Measurements from ENCODE around the gene CPVL. TPM values are rescaled to one million over a fixed set of nuclear protein-coding genes. Genes with fewer than 3 reads are reported as not detected.

The CPVL gene
- total and polyA plus RNA-seq, 4 donors: 16.6 to 34.8 (median 17.6) TPM

DNA sequence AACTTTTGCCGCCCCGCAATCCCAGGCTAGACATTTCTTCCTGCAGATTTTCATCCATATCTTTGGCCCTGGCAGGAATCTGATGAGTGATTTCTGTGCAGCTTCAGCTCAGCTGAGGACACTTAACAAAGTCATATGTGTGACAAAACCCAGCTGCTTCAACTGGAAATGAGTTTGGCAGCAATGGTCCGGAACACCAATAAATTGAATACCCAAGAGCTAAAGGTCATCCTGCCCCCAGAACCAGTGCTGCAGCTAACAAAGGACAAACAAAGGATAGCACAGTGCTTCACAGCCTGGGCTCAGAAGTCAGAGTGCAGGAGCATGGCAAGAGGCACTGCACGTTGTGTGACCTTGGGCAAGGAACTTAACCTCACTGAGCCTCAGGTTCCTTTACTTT lies 148.2 kb downstream of the CPVL start:
- no peaks in the 10 kb centered on the region for H3K27me3 ChIP-seq (ENCODE audit: control insufficient read depth in 3 of 3, insufficient read depth in 3 of 3, low read length in 2 of 3)
- H3K36me3 ChIP-seq (ENCODE audit: control insufficient read depth in 4 of 4, insufficient read depth in 4 of 4, low read length in 4 of 4): no peaks in the 10 kb centered on the region
- peak overlapping the region in 1 of 2 donors; percentile 11 for H3K9ac ChIP-seq (ENCODE audit: insufficient read depth in 1 of 2, low read length in 2 of 2)
- H3K4me3 ChIP-seq: no peak overlapping the region
- H3K4me1 ChIP-seq (ENCODE audit: control insufficient read depth in 5 of 5, insufficient read depth in 5 of 5, low read length in 5 of 5): peaks cover 3 to 45% (median 10%) of the 10 kb centered on the region in 5 donors
- TF ChIP-seq, protein P1, sequence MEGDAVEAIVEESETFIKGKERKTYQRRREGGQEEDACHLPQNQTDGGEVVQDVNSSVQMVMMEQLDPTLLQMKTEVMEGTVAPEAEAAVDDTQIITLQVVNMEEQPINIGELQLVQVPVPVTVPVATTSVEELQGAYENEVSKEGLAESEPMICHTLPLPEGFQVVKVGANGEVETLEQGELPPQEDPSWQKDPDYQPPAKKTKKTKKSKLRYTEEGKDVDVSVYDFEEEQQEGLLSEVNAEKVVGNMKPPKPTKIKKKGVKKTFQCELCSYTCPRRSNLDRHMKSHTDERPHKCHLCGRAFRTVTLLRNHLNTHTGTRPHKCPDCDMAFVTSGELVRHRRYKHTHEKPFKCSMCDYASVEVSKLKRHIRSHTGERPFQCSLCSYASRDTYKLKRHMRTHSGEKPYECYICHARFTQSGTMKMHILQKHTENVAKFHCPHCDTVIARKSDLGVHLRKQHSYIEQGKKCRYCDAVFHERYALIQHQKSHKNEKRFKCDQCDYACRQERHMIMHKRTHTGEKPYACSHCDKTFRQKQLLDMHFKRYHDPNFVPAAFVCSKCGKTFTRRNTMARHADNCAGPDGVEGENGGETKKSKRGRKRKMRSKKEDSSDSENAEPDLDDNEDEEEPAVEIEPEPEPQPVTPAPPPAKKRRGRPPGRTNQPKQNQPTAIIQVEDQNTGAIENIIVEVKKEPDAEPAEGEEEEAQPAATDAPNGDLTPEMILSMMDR (IDR thresholded peaks at IDR 0.05; ENCODE audit: control extremely low read depth, extremely low read depth): no peak
- ATAC-seq (ENCODE audit: insufficient read depth, low FRiP score) (no peak), DNase-seq (peak; percentile 72 to 92 (median 90))
- no peak overlapping the region for H3K27ac ChIP-seq (ENCODE audit: low read depth in 1 of 2, low read length in 1 of 2)
- WGBS, 2 donors: 77 to 86% methylated on average over 4 of the region's 4 CpGs
- H3K9me3 ChIP-seq (ENCODE audit: control insufficient read depth in 4 of 4, insufficient read depth in 3 of 4, low read length in 3 of 4): peaks cover 0 to 1% (median 0%) of the 10 kb centered on the region in 4 donors

DNA sequence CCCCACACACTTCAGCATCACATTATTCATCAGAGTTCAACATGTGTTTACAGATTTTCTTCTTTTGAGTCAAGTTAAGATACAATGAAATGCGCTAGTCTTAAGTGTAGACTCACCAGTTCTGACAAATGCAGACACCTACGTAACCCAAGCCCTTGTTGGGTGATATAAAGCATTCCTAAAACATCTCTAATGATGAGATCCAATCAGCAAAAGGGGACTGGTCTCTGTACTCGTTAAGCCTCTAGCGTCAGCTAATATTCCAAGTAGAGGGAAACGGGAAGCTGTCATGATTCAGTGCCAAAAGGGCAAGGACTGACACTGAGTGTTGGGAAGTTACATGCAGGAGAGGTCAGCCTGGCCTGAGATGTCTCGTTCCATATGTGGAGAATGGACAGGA lies 149.5 kb downstream of the CPVL start:
- TF ChIP-seq, protein P1 (IDR thresholded peaks at IDR 0.05; ENCODE audit: control extremely low read depth, extremely low read depth): no peak
- DNase-seq (peak in 2 of 3 donors; percentile 50 to 59), ATAC-seq (ENCODE audit: insufficient read depth, low FRiP score) (no peak)
- peaks cover 0 to 1% (median 0%) of the 10 kb centered on the region in 4 donors for H3K9me3 ChIP-seq (ENCODE audit: control insufficient read depth in 4 of 4, insufficient read depth in 3 of 4, low read length in 3 of 4)
- H3K4me3 ChIP-seq: no peak overlapping the region
- 79 to 84% methylated on average over 6 of the region's 6 CpGs for WGBS, 2 donors
- no peaks in the 10 kb centered on the region for H3K27me3 ChIP-seq (ENCODE audit: control insufficient read depth in 3 of 3, insufficient read depth in 3 of 3, low read length in 2 of 3)
- H3K9ac ChIP-seq (ENCODE audit: insufficient read depth in 1 of 2, low read length in 2 of 2): no peak overlapping the region
- no peaks in the 10 kb centered on the region for H3K36me3 ChIP-seq (ENCODE audit: control insufficient read depth in 4 of 4, insufficient read depth in 4 of 4, low read length in 4 of 4)
- H3K27ac ChIP-seq (ENCODE audit: low read depth in 1 of 2, low read length in 1 of 2): no peak overlapping the region
- peaks cover 3 to 54% (median 18%) of the 10 kb centered on the region in 5 donors for H3K4me1 ChIP-seq (ENCODE audit: control insufficient read depth in 5 of 5, insufficient read depth in 5 of 5, low read length in 5 of 5)

DNA sequence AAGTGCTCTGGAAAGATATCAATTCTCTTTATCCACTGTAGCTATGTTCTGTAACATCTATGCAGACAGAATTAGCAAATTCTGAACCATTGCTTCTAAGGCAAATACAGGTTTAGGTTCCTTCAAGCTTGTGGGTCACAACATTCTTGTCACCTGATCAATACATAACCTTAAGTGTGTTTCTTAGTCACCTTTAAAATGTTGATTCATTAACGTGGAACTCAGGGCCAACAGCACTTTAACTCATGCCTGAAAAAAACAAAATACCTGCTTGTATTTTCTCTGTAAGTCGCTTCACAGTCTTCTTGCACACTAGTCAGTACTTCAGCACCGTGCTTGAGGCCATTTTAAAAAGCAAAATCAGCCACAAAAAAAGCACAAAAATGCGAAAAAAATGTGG lies 153.0 kb downstream of the CPVL start:
- Histone ChIP-seq H3K4me3 (no peak overlapping the region), H3K36me3 (ENCODE audit: control insufficient read depth in 4 of 4, insufficient read depth in 4 of 4, low read length in 4 of 4) (no peaks in the 10 kb centered on the region), H3K4me1 (ENCODE audit: control insufficient read depth in 5 of 5, insufficient read depth in 5 of 5, low read length in 5 of 5) (peaks cover 3 to 45% (median 16%) of the 10 kb centered on the region in 5 donors), H3K9ac (ENCODE audit: insufficient read depth in 1 of 2, low read length in 2 of 2) (no peak overlapping the region), H3K9me3 (ENCODE audit: control insufficient read depth in 4 of 4, insufficient read depth in 3 of 4, low read length in 3 of 4) (peaks cover 0 to 1% (median 0%) of the 10 kb centered on the region in 4 donors), H3K27ac (ENCODE audit: low read depth in 1 of 2, low read length in 1 of 2) (no peak overlapping the region), H3K27me3 (ENCODE audit: control insufficient read depth in 3 of 3, insufficient read depth in 3 of 3, low read length in 2 of 3) (no peaks in the 10 kb centered on the region)
- ATAC-seq (ENCODE audit: insufficient read depth, low FRiP score) (no peak), DNase-seq (no peak)
- WGBS, 2 donors: 91 to 93% methylated on average over 4 of the region's 4 CpGs
- TF ChIP-seq, protein P1 (IDR thresholded peaks at IDR 0.05; ENCODE audit: control extremely low read depth, extremely low read depth): no peak

DNA sequence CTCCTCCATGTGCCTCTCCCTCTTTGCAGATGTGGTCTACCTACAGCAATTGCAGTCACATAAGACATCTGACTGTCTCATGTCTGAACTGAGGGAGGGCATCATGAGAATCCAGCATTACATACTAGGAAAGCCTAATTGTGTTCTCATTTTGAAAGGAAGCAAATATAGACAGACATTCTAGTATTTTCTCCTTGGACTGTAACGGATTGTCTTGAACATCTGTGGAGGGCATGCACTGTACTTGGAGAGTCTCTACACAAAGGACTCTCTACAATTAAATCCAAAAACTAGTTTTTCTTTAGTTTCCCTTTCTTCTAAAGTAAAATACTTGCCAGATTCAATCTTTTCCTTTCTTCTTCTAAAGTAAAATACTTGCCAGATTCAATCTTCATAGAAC lies 153.5 kb downstream of the CPVL start:
- no peaks in the 10 kb centered on the region for H3K27me3 ChIP-seq (ENCODE audit: control insufficient read depth in 3 of 3, insufficient read depth in 3 of 3, low read length in 2 of 3)
- no peaks in the 10 kb centered on the region for H3K9me3 ChIP-seq (ENCODE audit: control insufficient read depth in 4 of 4, insufficient read depth in 3 of 4, low read length in 3 of 4)
- 36 to 97% methylated on average over 1 of the region's 1 CpG for WGBS, 2 donors
- no peak for DNase-seq
- H3K4me3 ChIP-seq: no peak overlapping the region
- peaks cover 1 to 43% (median 12%) of the 10 kb centered on the region in 5 donors for H3K4me1 ChIP-seq (ENCODE audit: control insufficient read depth in 5 of 5, insufficient read depth in 5 of 5, low read length in 5 of 5)
- no peak overlapping the region for H3K27ac ChIP-seq (ENCODE audit: low read depth in 1 of 2, low read length in 1 of 2)
- TF ChIP-seq, protein P1 (IDR thresholded peaks at IDR 0.05; ENCODE audit: control extremely low read depth, extremely low read depth): no peak
- no peak for ATAC-seq (ENCODE audit: insufficient read depth, low FRiP score)
- no peaks in the 10 kb centered on the region for H3K36me3 ChIP-seq (ENCODE audit: control insufficient read depth in 4 of 4, insufficient read depth in 4 of 4, low read length in 4 of 4)
- no peak overlapping the region for H3K9ac ChIP-seq (ENCODE audit: insufficient read depth in 1 of 2, low read length in 2 of 2)

Measured in lung (tissue), 12 donors.